ENCODE results near the gene NPR2. TPM values are rescaled to one million over a fixed set of nuclear protein-coding genes. Genes with fewer than 3 reads are reported as not detected.

Gene NPR2
- total and polyA plus RNA-seq, 4 donors: 6.2 to 16.1 (median 13.5) TPM

- Histone ChIP-seq H3K9ac (ENCODE audit: insufficient read depth in 1 of 2, low read length in 2 of 2) (no peak overlapping the region), H3K9me3 (ENCODE audit: control insufficient read depth in 4 of 4, insufficient read depth in 3 of 4, low read length in 3 of 4) (no peaks in the 10 kb centered on the region), H3K27ac (ENCODE audit: low read depth in 1 of 2, low read length in 1 of 2) (no peak overlapping the region), H3K4me1 (ENCODE audit: control insufficient read depth in 5 of 5, insufficient read depth in 5 of 5, low read length in 5 of 5) (no peaks in the 10 kb centered on the region), H3K27me3 (ENCODE audit: control insufficient read depth in 3 of 3, insufficient read depth in 3 of 3, low read length in 2 of 3) (no peaks in the 10 kb centered on the region), H3K36me3 (ENCODE audit: control insufficient read depth in 4 of 4, insufficient read depth in 4 of 4, low read length in 4 of 4) (peaks cover 0 to 21% (median 6%) of the 10 kb centered on the region in 4 donors), H3K4me3 (no peak overlapping the region)
- no peak for ATAC-seq (ENCODE audit: insufficient read depth, low FRiP score)
- TF ChIP-seq CTCF (IDR thresholded peaks at IDR 0.05; ENCODE audit: control extremely low read depth, extremely low read depth): no peak
- 89 to 92% methylated on average over 25 of the region's 25 CpGs for WGBS, 2 donors
- DNase-seq: no peak
Measured at GRCh38 chr9:35852876-35853865, 61.8 kb downstream of the NPR2 start.

- H3K27me3 ChIP-seq (ENCODE audit: control insufficient read depth in 3 of 3, insufficient read depth in 3 of 3, low read length in 2 of 3): no peaks in the 10 kb centered on the region
- ATAC-seq (ENCODE audit: insufficient read depth, low FRiP score): no peak
- no peak for TF ChIP-seq CTCF (IDR thresholded peaks at IDR 0.05; ENCODE audit: control extremely low read depth, extremely low read depth)
- no peak overlapping the region for H3K4me3 ChIP-seq
- 91 to 93% methylated on average over 7 of the region's 7 CpGs for WGBS, 2 donors
- H3K4me1 ChIP-seq (ENCODE audit: control insufficient read depth in 5 of 5, insufficient read depth in 5 of 5, low read length in 5 of 5): peaks cover 0 to 4% (median 0%) of the 10 kb centered on the region in 5 donors
- no peak for DNase-seq
- no peaks in the 10 kb centered on the region for H3K9me3 ChIP-seq (ENCODE audit: control insufficient read depth in 4 of 4, insufficient read depth in 3 of 4, low read length in 3 of 4)
- H3K9ac ChIP-seq (ENCODE audit: insufficient read depth in 1 of 2, low read length in 2 of 2): no peak overlapping the region
- no peak overlapping the region for H3K27ac ChIP-seq (ENCODE audit: low read depth in 1 of 2, low read length in 1 of 2)
- H3K36me3 ChIP-seq (ENCODE audit: control insufficient read depth in 4 of 4, insufficient read depth in 4 of 4, low read length in 4 of 4): peaks cover 0 to 16% (median 6%) of the 10 kb centered on the region in 4 donors
Measured at GRCh38 chr9:35854091-35854762, 62.8 kb downstream of the NPR2 start.

- no peak for ATAC-seq (ENCODE audit: insufficient read depth, low FRiP score)
- H3K9me3 ChIP-seq (ENCODE audit: control insufficient read depth in 4 of 4, insufficient read depth in 3 of 4, low read length in 3 of 4): no peaks in the 10 kb centered on the region
- no peak overlapping the region for H3K9ac ChIP-seq (ENCODE audit: insufficient read depth in 1 of 2, low read length in 2 of 2)
- no peak for DNase-seq
- H3K4me1 ChIP-seq (ENCODE audit: control insufficient read depth in 5 of 5, insufficient read depth in 5 of 5, low read length in 5 of 5): peaks cover 0 to 11% (median 0%) of the 10 kb centered on the region in 5 donors
- no peak overlapping the region for H3K27ac ChIP-seq (ENCODE audit: low read depth in 1 of 2, low read length in 1 of 2)
- TF ChIP-seq CTCF (IDR thresholded peaks at IDR 0.05; ENCODE audit: control extremely low read depth, extremely low read depth): no peak
- H3K27me3 ChIP-seq (ENCODE audit: control insufficient read depth in 3 of 3, insufficient read depth in 3 of 3, low read length in 2 of 3): no peaks in the 10 kb centered on the region
- peaks cover 0 to 14% (median 6%) of the 10 kb centered on the region in 4 donors for H3K36me3 ChIP-seq (ENCODE audit: control insufficient read depth in 4 of 4, insufficient read depth in 4 of 4, low read length in 4 of 4)
- no peak overlapping the region for H3K4me3 ChIP-seq
- 79% methylated on average over 3 of the region's 3 CpGs for WGBS, 2 donors
Measured at GRCh38 chr9:35856206-35856605, 64.8 kb downstream of the NPR2 start.

All from lung (tissue), 12 donors.